NCI-H128 (cell line): ENCODE data around the gene KRTAP10-10.
"Not testable (repeated sequence)": the region's sequence is repeated elsewhere in the genome, so short reads cannot be mapped to it uniquely, and the experiment has no call there.

ENCODE experiments used
- DNase-seq: peaks from one replicate; lab custom pipeline; 2025; ENCODE audit not compliant: unreplicated experiment; lab: John Stamatoyannopoulos, UW

KRTAP10-10 gene

DNA sequence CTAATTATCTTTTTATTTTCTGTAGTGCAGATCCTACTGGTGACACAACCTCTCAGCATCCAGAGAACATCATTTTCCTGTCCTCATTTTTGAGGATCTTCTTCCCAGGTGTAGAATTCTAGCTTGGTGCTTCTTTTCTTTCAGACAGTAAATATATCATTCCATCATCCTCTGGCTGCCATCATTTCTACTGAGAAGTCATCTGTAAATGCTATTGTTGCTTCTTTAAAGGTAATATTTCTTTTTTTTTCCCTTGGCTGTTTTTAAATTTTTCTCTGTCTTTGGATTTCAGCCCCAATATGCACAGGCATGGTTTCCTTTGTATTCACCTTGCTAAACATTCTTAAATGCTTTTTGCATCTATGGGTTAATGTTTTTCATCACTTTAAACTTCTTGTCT is 13.6 kb upstream of the KRTAP10-10 start:
- no peak for DNase-seq

DNA sequence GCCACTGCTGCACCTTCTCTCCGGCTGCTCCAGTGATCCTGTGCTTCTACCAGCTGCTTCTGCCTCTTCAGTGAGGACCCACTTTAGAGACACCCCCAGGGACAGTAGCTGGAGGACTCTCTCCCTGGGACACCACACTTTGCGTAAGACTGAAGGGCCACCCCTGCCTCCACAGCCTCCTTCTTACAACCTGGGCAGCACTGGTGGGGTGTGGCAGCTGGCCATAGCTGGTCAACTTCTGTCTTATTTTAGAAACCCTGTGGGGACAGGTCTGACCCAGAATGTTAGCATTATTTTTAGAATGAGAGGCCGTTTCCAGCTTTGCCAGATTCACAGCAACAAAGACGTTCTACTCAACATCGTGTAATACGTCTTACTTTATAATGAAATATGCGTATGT is 11.4 kb upstream of the KRTAP10-10 start:
- no peak for DNase-seq

DNA sequence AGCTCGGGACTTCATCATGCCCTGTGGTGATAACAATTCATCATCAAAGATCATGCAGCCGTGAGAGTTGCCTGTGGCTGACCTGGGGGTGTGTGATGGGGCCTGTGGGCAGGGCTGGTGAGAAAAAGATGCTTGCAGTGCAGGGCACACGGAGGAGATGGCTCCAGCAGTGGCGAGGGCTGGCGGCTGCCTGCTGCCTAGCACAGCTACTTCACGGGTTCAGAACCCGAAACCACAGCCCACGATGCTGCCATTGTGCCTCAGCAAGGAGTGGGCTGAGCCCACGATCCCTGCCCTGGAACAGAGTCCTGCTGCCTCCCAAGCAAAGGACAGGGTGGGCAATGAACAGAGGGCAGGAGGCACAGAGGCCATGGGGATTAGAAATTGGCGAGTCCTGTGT is 10.9 kb upstream of the KRTAP10-10 start:
- no peak for DNase-seq

DNA sequence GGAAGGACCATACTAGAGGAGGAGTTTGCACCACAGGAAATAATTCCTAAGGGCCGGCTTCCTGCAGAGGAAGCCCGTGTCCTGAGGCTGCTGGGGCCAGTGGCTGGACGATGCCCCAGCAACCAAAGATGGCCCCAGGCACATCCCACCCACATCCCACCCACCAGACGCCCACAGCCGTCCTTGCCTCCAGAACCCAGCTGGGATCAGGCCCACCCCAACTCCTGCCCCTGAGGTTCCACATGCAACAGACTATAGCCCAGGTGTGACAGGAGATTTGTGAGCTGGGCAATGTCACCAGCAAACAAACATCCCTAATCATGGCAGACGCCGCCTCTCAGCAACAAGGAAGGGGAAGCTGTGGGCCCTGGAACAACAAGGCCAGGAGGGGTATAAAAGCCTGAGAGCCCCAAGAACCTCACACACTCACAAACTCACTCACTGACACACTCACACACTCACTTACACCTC is 10.4 kb upstream of the KRTAP10-10 start, which contains the start of gene KRTAP10-9:
Gene KRTAP10-9 (plus strand): TSS at position 421 of the 471 bp plus-strand sequence. CDS start 79 bp downstream, outside the sequence.
- no peak for DNase-seq

DNA sequence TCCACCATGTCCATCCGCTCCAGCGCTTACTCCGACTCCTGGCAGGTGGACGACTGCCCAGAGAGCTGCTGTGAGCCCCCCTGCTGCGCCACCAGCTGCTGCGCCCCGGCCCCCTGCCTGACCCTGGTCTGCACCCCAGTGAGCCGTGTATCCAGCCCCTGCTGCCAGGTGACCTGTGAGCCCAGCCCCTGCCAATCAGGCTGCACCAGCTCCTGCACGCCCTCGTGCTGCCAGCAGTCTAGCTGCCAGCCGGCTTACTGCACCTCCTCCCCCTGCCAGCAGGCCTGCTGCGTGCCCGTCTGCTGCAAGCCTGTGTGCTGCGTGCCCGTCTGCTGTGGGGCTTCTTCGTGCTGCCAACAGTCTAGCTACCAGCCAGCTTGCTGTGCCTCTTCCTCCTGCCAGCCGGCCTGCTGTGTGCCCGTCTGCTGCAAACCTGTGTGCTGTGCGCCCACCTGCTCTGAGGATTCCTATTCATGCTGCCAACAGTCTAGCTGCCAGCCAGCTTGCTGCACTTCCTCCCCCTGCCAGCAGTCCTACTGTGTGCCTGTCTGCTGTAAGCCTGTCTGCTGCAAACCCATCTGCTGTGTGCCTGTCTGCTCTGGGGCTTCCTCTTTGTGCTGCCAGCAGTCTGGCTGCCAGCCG is 9.9 kb upstream of the KRTAP10-10 start:
- not testable (repeated sequence) for DNase-seq

DNA sequence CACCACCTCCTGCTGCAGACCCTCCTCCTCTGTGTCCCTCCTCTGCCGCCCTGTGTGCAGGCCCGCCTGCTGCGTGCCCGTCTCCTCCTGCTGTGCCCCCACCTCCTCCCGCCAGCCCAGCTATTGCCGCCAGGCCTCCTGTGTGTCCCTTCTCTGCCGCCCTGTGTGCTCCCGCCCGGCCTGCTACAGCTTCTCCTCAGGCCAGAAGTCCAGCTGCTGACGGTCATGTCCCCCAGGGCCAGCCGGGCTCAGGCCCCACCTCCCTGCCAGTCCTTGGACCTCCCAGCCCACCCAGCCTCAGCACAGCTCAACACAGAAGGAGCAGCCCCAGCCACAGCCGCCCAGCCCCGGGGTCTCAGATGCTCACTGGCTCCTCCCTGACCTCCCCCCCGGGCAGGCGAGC is 9.3 kb upstream of the KRTAP10-10 start:
- DNase-seq: not testable (repeated sequence)

DNA sequence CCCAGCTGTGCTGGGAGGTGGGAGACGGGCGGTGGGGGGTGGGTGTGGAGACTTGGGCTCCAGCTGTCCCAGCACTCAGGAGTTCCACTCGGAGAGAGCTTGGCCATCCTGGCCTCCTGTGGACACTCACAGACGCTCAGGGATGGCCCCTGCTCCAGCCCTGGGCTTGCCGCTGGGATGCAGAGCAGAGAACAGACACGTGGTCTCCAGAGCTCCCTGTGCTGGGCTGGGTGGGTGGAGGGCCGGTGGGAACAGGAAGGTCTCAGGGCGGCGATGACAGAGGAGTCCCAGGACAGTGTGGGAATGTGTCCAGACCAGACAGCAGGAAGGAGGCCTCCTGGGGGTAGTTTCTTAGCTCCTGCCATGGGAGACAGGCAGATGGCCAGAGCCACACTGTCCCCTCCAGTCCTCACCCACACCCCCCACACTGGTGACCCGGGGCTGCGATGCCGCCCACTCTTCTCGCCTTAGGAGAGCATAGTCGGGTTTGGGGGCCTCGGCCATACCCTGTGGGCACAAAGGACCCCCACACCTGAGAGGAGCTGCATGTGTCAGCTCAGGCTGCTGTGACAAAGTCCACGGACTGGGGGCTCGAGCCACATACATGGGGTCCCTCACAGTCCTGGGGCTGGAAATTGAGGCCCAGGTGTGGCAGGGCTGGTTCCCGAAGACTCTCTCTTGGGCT is 8.3 kb upstream of the KRTAP10-10 start:
- DNase-seq: no peak

DNA sequence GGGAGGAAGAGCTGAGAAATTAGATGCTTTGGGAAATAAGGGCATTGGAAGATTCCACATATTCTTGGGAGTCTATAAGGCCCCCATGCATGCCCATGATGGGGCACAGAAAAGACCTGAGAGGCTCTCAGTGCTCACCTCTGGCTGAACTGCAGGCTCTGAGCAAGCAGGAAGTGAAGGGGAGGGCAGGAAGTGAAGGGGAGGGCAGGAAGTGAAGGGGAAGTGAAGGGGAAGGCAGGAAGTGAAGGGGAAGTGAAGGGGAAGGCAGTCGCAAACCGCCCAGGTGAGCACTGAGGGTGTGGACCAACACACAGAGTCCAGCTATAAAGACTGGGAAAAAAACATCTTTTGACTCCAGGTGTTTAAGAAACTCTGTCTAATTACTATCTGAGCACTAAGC is 6.7 kb upstream of the KRTAP10-10 start:
- no peak for DNase-seq

DNA sequence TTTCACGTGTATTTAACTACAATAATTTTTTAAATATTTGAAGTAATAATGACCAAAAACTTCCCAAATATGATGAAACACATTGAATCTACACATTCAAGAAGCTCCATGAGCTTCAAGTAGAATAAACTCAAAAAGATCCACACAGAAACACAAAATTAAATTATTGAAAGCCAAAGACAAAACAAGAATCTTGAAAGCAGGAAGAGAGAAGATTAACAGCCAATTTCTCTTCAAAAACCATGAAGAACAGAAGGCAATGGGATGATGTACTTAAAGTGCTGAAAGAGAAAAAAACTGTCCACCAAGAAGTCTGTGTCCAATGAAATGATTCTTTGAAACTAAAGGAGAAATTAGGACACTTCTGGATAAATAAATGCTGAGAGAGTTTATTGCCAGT is 5.1 kb upstream of the KRTAP10-10 start:
- no peak for DNase-seq

DNA sequence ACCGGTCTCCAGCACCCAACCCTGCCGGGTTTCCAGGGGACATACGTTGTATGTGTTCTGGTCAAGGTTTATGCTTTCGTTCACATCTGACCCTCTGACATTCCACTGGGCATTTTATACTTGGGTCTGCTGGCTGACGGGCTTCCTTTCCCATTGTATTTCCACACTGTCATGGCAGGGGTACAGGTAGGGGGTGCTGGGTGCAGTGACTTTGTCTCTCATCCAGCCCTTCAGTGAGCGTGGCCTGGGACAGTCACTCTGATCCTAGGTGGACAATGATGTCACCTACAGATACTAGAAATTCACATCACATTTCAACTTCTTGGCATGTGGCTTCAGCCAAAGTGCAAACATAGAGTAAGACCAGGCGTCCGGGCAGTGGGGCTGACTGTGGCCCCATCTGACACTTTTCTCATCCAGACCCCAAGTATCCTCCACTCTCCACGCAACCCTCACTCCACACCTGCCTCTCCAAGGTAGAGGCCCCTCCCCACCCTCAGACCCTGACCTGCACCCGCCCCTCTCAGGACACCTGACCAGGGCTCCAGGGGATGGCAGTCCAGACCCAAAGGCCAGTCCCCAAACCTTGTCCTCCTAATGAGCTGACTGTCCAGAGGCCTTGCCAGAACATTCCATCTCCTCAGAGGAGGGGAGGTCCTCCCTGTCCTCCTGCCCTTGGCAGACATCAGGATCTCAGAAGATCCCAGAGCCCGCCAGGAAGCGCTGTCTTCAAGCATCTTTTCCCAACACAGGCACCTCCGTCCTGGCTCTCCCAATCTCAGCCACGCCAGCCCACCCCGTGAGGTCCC is 743 bp upstream of the KRTAP10-10 start:
- no peak for DNase-seq

DNA sequence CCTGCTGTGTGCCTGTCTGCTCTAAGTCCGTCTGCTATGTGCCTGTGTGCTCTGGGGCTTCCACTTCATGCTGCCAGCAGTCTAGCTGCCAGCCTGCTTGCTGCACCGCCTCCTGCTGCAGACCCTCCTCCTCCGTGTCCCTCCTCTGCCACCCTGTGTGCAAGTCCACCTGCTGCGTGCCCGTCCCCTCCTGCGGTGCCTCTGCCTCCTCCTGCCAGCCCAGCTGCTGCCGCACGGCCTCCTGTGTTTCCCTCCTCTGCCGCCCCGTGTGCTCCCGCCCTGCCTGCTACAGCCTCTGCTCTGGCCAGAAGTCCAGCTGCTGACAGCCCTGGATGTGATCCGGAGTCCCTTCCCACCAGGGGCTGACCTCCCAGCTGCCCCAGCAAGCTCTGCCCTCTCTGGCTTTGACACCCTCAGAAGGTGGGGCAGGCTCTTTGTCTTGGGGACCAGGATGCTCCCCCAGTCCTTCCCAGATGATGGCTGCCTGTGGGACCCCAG is 744 bp downstream of the KRTAP10-10 start:
- DNase-seq: not testable (repeated sequence)

DNA sequence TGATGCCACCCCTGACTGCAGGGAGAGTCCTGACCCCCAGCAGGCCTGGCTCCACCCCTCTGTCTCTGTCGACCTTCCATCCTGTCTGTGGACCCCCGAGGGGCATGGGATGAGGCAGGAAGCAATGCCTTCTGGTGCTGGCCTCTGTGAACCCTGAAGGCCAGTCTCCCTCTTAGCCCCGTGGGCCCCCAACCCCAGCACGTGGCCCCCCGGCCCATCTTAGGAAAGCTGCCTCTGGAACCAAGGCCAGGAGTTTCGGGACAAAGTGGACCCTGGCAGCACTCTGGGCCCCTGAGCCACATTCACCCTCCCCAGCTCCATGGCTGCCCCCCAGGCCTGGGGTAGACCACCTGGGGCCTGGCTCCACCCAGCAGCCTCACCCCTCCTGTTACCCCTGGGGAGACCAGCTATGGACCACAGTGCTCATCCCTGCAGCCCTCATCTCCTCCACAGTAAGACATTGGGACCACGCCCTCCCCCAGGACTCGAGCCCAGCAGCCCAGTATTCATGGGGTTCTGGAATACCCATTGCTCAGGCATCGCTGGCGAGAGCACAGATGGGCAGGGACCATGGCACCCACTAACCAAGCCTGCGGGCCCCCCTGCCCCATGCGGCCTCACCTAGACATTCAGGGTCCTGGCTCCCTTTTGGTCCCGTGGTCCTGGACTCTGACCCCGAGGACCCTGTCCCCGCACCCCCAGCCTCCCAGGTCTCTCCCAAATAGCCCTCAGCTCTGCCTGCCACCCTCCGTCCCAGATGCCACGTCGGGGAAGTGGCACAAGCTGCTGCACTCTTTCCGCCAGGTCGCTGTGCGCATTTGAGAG is 1.6 kb downstream of the KRTAP10-10 start:
- DNase-seq: not testable (repeated sequence)

DNA sequence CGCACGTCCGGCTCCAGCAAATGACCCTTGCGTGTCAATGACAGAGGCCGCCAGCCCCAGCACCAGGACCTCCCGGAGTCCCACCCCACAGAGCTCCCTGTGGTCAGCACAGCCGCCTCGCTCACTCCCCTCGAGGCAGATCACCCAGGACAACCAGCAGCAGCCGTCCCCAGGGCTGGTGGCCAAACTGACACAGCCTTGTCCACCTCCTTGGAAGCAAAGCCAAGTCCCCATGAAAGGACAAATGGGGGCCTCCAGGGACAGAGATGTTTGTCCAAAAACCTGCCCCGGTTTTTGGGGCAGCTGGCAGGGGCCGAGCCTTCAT is 2.1 kb downstream of the KRTAP10-10 start:
- DNase-seq: no peak

DNA sequence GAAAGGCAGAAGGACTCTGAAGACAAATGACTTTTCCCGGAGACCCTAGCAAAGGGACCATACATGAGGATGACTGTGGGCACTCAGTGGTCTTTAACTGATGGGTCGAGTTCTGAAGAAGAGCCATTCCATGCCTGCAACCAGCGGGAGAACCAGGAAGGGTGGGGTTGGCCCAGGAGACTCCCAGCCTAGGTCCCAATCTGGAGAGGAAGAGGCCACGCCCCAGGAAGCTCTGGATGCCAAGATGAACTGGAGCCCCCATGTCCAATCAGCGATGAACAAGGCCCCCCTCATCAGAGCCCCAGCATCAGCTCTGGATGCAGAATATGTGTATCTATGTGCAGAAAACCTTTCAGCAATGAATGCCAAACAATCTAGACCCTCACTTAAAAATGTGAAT is 3.6 kb downstream of the KRTAP10-10 start:
- no peak for DNase-seq

DNA sequence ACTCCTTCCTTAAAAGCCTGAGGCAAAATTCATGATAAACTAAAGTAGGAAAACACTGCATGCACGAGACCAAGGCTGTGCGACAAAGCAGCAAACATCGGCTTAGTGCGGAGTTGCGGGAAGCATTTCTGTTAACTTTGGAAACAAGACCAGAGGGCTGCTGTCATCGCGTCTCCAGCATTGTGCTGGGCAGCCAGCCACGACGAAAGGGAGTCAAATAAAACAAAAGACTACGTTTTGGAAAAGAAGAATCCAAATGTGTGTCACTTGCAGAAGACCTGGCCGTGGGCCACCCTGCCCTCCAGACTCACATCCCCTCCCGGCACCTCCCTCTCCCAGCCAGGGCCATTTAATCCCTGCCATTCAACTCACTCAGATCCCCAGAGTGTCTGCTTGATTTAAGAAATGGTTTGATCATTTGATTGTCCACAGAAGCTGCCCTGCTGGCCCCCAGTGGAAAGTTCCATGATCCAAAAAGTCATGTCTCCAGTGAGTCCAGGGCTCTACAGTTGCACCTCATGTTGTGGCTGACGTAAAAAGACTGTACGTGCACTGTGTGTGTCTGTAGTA is 6.7 kb downstream of the KRTAP10-10 start:
- DNase-seq: no peak

DNA sequence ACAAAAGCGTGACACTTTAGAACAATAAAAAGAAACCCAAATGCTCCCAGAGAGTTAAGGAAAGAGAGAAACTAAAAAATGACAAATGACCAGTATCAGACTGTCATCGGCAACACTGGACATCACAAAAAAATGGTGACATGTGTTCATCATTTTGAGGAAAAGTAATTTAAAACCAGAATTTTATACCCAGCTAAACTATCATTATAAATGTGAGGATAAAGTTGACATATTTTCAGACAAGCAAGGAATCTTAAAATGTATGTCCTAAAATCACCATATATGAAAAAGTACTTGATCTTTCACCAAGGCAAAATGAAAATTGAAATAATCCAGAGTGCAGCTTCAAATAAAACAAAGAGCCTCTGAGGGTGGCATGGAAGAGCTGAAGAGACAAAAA is 7.7 kb downstream of the KRTAP10-10 start:
- no peak for DNase-seq

DNA sequence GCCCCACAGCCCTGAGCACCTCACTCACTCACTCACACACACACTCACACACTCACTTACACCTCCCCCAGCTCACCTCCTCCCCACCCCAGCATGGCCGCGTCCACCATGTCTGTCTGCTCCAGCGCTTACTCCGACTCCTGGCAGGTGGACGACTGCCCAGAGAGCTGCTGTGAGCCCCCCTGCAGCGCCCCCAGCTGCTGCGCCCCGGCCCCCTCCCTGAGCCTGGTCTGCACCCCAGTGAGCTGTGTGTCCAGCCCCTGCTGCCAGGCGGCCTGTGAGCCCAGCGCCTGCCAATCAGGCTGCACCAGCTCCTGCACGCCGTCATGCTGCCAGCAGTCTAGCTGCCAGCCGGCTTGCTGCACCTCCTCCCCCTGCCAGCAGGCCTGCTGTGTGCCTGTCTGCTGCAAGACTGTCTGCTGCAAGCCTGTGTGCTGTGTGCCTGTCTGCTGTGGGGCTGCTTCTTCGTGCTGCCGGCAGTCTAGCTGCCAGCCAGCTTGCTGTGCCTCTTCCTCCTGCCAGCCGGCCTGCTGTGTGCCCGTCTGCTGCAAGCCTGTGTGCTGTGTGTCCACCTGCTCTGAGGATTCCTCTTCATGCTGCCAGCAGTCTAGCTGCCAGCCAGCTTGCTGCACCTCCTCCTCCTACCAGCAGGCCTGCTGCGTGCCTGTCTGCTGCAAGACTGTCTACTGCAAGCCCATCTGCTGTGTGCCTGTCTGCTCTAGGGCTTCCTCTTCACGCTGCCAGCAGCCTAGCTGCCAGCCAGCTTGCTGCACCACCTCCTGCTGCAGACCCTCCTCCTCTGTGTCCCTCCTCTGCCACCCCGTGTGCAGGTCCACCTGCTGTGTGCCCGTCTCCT is 9.4 kb downstream of the KRTAP10-10 start, which contains the start of gene KRTAP10-11:
Gene KRTAP10-11 (plus strand): TSS at position 49 of the 856 bp plus-strand sequence. CDS start 45 bp downstream, at position 94.
- DNase-seq: not testable (repeated sequence)

DNA sequence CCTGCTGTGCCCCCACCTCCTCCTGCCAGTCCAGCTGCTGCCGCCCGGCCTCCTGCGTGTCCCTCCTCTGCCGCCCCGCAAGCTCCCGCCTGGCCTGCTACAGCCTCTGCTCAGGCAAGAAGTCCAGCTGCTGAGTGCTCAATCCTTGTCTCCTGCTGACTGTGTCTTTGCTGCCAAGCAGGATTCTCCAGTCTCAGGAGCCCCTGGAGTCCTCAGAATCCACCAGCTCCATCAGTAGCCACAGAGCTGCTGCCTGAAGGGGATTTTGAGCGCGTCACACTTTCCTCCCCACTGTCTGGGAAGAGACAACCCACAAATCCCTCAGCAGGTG is 10.0 kb downstream of the KRTAP10-10 start:
- DNase-seq: no peak

DNA sequence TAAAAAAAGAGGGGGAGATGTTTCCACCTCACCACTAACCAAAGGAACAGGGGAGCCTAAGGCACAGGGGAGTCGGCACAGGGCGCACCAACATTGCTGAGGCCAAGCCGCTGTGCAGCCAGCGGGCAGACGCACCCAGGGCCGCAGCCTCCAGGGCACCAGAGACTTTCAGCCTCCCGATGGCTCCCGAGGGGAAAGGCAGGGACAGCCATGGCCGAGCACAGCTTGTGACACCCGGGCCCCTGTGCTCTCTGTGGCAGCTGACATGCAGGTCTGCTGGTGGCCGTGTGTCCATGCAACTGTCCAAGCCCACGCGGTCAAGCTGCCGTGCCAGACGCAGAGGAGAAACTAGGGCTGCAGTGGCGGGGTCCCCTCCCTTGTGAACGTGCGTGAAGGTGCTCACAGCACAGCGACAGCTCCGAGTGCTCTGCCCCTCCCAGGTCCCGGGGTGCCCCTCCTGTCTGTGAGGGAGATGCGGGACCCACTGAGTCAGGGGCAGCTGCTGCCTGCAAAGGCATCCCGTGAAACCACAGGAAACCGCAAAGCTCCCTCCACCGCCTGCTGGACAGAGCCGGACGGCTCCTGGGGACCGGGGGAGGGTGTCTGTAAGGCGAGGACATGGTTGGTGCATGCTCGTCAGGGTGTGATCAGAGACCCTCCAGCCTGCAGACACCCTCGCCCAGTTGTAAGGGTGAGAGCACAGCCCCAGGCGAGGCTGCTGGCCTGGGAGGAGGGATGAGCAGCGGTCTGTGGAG is 11.6 kb downstream of the KRTAP10-10 start:
- no peak for DNase-seq
